ENCODE results near the gene PRKG1.

Gene PRKG1

GRCh38 chr10:51786016-51786683 is 711.9 kb downstream of the PRKG1 start:
- no peak for DNase-seq

DNA sequence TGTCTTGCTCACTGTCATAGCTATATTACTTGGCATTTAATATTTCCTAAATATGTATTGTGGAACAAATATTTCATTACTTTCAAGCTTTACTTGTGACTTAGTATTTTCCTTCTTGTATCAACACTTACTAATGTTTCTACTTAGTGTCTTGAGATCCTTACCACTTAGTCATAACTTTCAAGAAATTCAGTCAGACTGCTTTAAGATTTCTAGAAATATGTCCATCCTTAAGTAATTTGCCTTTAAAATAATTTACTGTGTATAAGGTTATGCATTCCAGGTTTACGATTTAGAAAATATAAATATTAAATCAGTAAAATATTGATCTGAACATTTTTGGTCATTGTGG is 712.4 kb downstream of the PRKG1 start:
- DNase-seq: no peak

DNA sequence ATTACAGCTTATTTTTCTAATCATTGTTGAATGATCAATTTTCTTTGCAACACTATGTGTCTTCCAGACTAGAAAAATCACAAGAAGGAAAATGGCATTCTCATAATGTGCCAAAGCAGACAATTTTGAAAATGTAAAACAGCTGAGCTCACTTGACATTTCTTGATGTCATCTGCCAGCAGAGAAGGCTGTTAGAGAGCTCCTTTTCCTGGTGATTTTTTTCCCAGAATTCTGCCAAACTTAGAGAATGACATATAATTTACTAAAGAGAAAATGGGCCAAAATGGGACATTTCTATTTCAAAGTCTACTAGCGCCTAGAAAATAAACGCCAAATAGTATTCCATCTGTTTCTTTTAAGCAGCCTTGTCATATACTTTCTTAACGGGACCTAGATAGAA is 714.0 kb downstream of the PRKG1 start:
- no peak for DNase-seq

DNA sequence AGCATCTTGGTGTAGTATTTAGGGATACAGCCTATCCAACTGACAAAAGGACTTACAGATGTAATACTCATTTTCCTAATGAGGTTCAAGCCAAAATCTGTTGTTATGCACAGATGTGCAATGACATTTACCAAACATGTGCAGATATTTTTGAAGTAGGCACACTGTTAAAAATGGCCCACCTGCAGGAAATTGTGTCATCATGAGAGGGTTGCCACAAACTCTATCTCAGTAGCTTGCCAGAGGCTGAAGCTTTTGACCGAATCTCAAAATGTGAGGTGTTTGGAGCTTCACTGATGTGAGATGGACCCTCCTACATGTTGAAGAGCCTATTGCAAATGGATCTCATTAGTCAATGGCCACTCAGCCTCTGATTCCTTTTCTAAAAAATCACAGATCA is 714.8 kb downstream of the PRKG1 start:
- DNase-seq: no peak

DNA sequence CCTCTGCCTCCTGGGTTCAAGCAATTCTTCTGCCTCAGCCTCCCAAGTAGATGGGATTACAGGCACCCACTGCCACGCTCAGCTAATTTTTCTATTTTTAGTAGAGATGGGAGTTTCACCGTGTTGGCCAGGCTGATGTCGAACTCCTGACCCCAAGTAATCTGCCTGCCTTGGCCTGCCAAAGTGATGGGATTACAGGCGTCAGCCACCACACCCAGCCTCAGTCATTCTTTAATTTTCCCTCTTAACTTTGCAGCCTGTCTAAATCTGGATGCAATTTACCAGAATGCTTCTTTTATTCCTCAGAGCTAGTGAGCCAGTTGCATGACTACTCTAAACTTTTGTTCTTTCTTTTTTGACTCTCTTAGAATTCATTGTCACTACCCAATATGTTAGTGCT is 715.6 kb downstream of the PRKG1 start:
- no peak for DNase-seq

DNA sequence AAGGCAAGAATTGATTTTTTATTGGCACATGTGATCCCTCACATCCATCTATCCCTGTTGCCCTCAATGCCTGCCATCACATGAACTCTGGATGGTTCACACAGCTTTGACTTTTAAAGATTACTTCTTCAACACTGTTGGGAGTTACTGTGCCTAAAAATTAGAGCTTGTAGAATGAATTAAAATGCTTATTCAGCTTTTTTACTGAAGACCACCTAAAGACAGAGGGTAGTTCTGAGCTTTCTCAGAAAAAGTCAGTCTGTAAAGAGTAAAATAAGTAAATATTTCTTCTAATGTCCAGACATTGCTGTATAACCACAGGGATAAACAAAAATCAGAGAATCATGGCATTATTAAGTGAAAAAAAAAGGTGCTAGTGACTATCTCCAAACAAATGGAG is 718.4 kb downstream of the PRKG1 start:
- DNase-seq: no peak

DNA sequence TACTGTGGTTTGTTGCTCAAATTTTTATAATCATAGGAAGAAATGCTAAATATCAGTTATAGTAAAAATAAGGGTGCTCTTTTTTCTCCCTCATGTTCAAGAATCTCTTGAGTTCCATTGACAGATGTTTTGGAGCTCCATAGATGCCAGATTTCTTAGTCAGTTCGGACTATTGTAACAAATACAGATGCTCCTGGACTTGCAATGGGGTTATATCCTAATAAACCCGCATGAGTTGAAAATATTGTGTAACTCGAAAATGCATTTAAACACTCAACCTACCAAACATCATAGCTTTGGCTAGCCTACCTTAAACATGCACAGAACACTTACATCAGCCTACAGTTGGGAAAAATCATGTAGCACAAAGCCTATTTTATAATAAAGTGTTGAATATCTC is 725.8 kb downstream of the PRKG1 start:
- no peak for DNase-seq

DNA sequence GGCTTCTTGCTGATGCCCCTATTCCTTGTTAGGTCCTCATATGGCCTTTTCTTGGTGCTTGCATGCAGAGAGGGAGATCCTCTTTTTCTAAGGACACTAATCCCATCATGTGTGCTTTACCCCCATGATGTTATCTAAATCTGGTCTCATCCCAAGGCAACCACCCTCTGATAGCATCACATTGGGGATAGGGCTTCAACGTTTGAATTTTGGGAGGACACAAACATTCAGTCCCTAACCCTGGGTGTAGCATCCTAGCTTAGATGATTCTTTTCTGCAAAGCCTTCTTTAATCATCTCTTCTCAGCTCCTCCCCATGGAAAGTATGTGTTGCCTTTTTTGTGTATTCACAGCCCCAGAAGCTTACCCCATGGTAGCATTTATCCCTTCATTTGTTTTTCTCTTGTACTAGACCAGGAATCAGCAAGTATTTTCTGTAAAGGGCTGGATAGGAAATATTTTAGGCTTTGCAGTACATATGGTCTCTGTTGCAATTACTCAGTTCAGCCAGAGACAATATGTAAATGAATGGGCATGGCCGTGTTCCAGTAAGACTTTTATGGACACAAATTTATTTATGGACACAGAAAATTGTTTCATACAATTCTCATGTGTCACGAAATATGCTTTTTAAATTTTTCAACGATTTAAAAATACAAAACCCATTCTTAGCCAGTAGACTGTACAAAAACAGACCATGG is 726.6 kb downstream of the PRKG1 start:
- no peak for DNase-seq

DNA sequence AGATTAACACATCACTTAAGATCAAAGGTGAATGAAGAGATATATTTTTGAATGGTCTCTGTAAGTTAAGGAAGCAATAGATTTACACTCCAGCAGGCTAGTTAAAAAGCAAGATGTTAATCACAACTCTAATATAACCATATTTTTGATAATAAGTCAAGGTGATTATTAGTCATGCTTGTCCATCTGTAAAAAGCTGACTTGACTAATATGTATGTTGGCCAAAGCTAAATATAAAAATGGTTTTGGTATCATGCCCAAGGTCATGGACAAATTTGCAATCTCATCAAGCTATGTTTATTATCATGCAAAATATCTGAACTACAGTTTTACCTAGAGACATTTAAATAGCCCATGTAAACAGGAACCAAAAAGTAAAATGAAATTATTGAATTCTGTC is 727.7 kb downstream of the PRKG1 start:
- DNase-seq: no peak

GRCh38 chr10:51804866-51805265 is 730.6 kb downstream of the PRKG1 start:
- no peak for DNase-seq

- no peak for DNase-seq
Observed at GRCh38 chr10:51806079-51806835, 732.0 kb downstream of the PRKG1 start.

DNA sequence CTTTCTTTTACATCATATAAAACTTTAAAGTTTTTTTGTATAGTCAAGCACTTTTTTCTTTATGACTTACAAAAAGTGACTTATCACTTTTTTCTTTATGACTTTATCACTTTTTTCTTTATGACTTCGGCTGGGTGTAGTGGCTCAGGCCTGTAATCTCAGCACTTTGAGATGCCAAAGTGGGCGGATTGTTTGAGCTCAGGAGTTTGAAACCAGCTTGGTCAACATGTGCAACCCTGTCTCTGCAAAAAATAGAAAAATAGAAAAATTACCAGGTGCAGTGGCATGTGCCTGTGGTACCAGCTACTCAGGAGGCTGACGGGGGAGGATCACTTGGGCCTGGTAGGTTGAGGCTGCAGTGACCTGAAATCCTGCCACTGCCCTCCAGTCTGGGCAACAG is 733.9 kb downstream of the PRKG1 start:
- DNase-seq: no peak

DNA sequence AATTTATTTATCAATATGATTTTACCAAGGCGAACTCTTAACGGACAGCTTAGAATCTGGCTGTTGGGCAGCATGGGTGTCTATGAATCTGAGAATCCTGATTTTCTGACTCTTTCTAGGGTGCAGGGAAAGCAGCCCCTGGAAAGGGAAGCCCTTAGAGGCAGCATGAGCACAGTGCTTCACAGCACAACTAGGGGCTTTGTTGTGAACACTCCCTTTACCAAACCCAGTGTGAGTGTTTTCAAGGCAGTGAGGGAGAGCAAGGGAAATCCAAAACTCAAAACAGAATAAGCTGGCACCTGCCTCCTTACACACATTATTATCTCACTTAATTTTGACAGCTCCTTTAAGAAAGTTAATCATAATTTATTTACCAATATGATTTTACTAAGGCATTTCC is 741.4 kb downstream of the PRKG1 start:
- no peak for DNase-seq

DNA sequence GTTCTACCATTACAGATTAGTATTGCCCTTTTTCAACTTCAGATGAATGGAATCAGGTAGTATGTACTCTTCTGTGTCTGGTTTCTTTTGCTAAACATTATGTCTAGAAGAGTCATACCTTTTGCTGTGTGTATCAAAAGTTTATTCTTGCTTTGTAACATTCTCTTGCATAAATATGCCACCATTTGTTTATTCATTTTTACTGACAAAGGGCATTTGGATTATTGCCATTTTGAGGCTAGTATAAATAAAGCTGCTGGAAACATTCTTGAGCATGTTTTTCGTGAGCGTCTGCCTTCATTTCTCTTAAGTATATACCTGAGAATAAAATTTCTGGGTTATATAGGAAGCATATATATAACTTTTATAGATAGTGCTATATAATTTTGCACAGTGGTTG is 746.8 kb downstream of the PRKG1 start:
- no peak for DNase-seq

- no peak for DNase-seq
Observed at GRCh38 chr10:51821745-51822144, 747.5 kb downstream of the PRKG1 start.

DNA sequence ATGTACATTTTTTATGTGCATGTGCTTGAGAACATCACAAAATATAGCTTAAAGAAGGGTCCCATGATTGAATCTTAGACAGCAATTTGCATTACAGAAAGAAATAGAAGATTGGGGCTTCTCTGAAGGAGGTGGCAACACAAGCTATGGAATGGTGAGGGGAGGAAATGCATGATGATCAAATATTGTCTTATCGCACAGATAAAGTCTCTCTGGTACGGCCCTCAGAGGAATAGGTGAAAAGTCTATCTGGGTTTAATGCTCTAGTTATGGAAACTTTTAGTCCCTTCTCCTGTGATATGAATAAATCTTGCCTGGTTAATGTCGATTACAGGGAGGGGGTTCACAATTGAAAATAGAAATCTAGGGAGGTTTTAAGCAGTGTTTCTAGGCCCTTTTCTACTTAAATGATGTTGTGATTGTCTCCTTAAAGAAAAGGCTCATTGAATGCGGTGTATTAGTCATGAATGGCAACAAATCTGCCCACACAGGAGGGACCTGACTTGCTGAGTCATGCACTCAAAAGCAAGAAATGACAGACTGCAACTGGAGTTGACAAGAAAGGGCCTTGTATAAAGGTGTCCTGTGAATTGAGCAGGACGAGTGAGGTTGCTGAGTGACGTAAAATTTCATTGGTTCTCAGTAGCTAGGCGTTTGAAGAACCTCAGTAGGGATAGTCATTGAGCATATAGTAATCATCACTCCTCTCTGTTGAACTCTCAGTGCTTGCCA is 758.5 kb downstream of the PRKG1 start:
- no peak for DNase-seq

DNA sequence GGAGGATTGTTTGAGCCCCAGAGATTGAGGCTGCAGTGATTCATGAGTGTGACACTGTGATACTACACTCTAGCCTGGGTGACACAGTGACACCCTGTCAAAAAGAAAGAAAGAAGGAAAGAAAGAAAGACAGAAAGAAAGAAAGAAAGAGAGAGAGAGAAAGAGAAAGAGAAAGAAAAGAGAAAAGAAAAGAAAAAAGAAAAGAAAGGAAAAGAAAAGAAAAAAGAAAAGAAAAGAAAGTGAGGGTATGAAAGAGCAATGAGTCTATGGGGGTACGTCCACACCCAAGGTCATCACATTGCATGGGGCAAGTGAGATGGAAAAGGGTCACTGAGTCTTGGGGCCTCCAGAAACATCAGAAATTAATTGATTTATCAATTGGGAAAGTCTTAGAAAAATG is 760.3 kb downstream of the PRKG1 start:
- DNase-seq: no peak

- DNase-seq: no peak
Observed at GRCh38 chr10:51838471-51838870, 764.2 kb downstream of the PRKG1 start.

- DNase-seq: no peak
Observed at GRCh38 chr10:51843966-51844365, 769.7 kb downstream of the PRKG1 start.

DNA sequence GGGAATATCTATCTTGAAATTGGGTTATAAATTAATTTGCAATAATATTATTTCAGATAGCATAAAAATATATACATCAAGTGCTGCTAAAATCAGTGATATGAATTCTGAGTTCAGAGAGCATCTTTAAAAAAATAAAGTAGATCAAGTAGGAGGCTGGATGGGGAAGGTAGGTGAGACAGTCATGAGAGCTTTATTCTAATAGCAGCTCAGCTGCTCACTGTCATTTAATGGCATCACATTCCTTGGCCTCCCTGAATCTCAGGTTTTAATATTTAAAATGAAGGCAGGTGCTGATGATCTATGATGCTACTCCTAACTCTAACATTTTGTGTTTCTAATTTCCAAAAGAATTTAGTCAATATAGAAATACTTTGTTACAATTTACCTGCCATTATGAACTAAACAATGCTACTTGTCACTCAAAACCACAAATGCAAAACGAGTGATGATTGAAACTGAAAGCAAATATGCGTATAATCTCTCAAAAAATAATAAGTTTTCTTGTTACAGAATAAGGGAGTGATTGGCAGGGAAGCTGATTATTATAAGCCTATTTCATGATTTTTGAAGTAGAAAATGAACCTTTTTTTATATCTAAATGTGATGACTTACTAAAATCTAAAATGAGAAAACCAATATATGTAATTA is 772.7 kb downstream of the PRKG1 start:
- no peak for DNase-seq

DNA sequence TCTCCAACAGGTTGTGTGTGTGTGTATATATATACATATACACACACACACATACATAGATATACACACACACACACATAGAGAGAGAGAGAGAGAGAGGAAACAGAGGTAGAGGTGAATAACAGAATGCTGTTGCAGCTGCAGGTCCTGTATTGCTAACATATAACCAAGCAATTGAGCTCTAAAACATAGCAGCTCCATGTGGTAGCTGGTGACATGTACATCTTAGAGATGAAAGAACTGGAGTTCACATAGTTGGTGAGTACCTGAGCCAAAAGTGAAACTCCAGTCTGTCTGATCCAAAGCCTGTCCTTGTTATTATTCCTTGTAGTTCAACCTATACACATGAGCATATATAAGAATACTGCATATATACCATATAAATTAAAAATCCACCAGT is 778.0 kb downstream of the PRKG1 start:
- DNase-seq: no peak

DNA sequence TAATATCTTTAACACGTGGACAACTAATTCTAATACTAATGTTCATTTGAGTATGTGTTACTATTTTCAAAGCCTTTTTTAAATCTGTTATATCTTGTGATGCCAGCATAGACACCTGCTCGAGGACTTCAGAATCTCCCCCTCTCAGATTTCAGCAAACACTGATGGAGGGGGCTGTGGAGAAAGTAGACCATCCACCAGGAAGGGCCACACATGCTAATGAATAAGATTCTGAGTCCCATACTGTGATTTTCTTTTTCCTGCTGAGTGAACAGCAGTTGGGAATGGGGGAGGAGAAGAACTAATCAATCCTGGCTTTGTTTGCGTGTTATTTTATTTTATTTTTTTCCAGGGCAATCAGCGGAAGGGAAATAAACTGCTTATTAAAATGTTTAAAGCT is 783.0 kb downstream of the PRKG1 start:
- no peak for DNase-seq

DNA sequence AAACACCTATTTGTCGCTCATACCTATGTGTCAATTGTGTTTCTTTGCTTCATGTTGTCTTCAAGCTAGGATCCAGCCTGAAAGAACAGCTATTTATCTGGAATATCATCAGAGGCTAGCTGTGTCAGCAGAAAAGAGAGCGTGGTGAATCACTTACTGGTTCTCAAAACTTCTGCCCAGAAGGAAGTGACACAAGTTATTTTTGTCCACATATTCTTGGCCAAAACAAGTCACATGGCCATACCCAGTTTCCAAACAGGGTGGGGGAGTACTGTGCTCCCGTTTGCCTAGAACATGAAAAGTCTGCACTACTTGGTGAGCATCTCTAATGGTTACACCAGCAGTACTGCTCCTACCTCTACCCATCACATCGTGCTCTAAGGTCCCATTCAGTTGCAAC is 786.0 kb downstream of the PRKG1 start:
- DNase-seq: no peak

Data from CD4-positive, alpha-beta T cell treated with Interleukin-1 beta for 1 hour (primary cell).